GM21381 (cell line): ENCODE measurements around the gene IL20RB.

Experiments
- ATAC-seq: cut with Tn5 transposase; IDR thresholded peaks from one replicate; pipeline ENCODE4 v1.9.1; 2021; ENCODE audit warnings: mild to moderate bottlenecking, moderate library complexity; ENCODE audit not compliant: unreplicated experiment

Gene IL20RB, protein sequence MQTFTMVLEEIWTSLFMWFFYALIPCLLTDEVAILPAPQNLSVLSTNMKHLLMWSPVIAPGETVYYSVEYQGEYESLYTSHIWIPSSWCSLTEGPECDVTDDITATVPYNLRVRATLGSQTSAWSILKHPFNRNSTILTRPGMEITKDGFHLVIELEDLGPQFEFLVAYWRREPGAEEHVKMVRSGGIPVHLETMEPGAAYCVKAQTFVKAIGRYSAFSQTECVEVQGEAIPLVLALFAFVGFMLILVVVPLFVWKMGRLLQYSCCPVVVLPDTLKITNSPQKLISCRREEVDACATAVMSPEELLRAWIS

DNA sequence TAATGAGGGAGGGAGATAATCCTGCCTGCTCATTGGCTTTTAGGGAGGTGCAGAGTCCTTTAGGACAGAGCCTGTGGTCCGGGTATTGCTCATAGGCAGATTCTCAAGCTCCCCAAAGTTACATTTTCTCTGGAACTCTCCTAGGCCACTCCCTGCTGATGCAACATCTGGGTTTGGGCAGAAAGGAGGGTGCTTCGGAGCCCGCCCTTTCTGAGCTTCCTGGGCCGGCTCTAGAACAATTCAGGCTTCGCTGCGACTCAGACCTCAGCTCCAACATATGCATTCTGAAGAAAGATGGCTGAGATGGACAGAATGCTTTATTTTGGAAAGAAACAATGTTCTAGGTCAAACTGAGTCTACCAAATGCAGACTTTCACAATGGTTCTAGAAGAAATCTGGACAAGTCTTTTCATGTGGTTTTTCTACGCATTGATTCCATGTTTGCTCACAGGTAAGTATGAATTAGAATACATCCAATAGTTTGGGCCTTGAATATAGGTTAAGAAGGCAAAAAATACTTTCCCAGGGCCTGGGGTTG, at the start of gene IL20RB:
Gene IL20RB, plus strand, starts transcription at position 233 of the 538 bp plus-strand sequence. Its CDS starts 131 bp downstream, at position 364.
- ATAC-seq = no peak

DNA sequence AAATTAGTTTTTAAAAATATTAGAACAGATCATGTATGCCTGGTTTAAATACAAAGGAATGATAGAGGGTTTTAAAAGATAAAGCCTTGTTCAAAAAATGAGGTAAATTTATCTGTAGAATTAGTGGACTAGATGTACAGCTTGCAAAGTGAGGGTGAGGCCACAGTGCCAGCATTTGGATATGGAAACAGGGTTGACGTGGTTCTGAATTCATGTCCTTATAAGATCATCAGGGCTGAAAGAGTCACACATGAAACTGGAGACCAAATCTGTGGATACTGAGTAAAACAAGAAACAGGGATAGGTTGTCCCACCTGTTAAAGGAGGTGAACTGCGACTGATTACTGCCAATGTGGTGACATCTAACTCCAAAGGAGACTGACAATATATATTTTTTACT, 49.5 kb upstream of the IL20RB start:
- ATAC-seq = no peak

DNA sequence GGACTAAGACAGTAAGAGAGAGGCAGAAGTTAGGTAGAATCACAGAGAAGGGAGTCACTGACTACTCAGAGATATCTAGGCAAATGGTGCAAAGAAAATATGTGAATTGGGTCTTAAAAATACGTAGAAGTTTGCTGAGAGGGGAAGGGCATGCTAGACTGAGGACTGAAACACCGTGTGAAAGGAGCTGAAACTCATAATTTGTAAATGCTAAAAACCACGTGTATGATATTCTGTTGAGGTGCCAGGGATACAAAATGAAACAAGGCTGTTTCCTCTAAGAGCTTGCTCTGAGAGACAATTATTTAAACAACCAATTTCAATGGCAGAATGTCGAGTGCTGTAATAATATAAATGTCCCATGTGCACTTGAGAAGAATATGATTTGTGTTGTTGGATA, 48.6 kb upstream of the IL20RB start:
- ATAC-seq = no peak

DNA sequence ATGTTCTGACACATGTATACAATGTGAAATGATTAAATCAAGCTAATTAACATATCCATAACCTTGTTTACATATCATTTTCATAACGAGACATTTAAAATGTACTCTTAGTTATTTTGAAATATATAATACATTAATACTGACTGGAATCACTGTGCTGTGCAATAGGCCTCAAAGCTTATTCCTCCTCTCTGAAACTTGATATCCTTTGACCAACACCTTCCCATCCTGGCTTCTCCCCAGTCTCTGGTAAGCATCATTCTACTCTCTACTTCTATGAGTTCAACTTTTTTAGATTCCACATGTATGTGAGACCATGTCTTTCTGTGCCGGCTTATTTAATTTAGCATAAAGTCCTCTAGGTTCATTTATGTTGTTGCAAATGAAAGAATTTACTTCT, 47.1 kb upstream of the IL20RB start:
- ATAC-seq = no peak

DNA sequence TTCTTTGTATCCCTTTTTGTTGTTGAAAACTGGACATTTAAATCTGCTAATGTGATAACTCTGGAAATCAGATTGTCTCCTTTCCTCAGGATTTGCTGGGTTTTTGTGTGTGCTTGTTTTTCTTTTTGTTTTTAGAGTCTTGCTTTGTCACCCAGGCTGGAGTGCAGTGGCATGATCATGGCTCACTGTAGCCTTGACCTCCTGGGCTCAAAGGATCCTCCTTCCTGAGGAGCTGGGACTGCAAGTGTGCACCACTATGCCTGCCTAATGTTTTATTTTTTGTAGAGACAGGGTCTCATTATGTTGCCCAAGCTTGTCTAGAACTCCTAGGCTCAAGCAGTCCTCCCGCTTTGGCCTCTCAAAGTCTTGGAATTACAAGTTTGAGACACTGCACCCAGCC, 44.6 kb upstream of the IL20RB start:
- ATAC-seq = no peak

DNA sequence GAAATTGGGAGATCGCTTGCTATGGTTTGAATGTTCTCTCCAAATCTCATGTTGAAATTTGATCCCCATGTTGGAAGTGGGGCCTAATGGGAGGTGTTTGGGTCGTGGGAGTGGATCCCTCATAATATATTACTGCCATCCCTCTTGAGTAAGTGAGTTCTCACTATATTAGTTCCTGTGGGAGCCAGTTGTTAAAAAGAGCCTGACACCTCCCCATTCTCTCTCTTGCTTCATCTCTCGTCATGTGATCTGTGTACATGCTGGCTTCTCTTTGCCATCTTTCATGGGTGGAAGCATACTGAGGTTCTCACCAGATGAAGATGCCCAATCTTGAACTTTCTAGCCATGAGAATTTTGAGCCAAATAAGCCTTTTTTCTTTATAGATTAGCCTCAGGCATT, 43.0 kb upstream of the IL20RB start:
- ATAC-seq = no peak

DNA sequence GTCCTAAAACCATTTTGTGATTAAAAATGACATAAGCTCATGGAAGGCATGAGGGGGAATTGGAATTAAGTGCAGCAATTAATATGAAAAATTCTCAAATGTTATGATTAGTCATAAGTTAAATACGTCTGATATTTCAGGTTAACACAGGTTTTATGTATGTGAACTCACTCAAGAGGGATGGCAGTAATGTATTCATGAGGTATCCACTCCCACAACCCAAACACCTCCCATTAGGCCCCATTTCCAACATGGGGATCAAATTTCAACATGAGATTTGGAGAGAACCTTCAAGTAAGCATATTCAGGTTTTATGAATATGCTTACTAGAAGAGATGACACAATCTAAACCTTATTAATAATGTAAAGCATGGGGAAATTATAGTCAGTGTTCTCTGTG, 41.6 kb upstream of the IL20RB start:
- ATAC-seq = no peak

DNA sequence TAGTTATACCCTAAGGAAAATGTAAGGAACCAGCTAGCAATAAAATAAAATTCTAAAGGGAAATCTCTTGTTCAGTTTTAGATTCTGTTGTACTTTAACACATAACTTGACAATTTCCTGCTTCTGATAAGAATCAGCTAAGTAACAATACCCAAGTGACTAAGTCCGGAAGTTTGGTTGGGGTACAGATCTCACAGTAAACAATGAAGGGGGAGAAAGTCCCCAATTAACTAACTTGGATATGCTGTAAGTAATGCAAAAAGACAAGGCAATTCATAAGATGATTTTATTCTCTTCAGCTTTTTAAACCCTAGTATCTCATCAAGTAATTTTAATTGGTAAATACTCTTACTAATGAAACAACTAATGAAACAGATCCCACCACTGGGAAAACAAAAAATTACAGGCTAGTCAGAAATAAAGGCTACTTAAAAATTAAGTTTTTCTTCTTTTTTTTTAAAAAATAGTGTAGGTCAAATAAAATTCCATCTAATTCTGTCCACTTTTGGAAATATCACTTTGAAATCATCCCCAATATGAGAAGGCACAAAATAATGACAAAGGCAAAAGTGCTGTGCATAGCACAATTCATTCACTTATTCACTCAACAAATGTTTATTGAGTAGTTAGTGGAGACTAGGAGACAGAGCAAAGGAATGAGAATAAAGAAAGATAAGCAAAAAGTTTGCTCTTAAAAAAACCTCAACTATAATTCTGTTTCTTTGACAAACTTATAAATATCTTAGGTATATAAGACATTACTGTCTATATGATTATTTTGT, 37.8 kb upstream of the IL20RB start:
- ATAC-seq = peak; percentile 62

DNA sequence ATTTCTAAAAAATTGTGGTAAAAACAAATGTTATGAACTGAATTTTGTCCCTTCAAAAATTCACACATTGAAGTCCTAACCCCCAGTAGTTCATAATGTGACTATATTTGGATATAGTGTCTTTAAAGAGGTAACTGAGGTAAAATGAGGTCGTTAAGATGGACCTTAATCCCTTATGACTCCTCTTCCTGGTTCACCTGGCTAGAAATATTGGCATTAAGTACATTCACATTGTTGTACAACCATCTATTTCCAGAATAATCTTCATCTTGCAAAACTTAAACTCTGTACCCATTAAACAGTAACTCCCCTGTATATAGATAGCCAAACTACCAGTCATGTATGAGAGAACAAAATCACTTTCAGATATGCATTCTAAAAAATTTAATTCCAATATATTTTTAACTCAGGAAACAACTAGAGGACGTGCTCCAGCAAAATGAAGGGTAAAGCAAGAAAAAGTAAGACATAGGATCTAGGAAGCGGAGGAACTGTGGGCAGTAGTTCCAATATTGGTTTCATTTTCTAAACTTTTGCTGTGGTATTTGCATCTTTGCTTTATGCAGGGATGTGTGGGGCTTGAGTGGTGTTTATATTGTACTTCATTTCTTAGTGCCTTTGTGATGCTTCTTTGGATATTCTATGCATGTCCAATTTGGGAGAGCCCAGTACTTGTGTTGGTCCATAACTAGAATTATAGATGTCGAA, 36.7 kb upstream of the IL20RB start:
- ATAC-seq = no peak

DNA sequence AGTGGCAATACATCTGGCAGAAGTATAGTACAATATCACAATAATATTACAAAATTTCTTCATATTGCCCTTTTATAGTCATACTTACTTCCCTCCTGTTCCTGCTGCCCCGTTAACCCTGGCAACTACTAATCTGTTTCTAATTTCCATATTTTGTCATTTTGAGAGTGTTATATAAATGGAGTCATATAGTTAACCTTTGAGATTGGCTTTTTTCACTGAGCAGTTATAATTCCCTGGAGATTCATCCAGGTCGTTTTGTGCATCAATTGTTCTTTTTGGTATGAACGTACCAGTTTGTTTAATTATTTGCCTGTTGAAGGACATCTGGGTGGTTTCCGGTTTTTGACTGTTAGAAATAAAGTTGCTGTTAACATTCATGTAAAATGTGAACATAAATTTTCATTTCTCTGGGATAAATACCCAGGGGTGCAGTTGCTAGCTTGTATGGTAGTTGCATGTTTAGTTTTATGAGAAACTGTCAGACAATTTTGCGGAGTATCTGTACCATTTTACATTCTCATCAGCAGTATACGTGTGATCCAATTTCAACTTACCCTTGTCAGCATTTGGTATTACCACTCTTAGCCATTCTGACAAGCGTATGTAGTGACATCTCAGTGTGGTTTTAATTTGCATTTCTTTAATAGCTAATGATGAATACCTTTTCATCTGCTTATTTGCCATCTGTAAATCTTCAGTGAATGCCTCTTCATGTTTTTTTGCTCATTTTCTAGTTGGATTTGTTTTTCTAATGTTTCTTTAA, 32.2 kb upstream of the IL20RB start:
- ATAC-seq = no peak

DNA sequence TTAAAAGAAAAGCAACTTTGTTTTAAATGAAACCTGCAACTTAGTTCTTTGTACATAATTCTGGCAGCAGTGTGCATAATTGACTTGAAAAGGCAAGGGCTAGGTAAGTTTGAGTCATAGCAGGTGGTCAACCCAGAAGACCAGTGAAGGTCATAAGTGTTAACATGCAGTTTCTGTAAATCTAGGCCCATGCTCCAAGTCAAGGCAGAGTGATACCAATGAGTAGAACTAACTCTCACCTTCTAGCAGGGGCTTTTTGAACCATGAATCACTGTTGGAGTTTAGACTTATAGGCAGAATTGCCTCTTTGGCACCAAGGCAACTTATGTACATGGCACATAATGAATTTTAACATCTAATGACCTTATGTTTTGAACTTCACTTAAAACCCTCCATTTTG, 29.5 kb upstream of the IL20RB start:
- ATAC-seq = no peak

DNA sequence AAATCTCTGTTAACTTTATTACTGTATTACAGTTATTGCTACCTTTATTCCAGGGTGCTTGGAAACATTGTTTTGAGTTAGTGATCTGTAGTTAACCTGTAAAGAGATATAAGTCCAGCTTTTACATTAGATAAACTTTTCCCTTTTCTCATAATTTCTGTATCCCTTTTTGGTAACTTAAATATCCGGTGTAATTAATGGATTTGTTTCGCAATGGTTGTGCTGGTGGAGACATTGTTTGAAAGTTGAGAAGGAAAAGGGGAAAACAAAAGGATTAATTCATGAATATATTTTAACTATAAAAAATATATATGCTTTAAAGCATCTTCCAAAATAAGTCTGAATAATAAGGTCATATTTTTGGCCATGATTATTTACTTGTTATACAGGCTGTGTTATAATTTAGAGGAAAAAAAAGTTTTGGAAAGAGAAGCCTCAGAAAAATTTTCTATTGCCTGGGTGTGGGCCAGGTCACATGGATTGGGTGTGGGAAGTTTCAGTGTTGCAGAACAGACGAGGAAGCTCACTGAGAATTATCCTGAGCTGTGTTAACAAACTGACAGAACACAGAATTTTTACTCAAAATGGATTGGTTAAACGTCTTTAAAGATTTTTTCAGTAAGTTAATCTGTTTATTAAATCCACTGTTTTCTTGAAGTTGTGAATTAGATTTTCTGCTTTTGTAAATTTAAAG, 27.7 kb upstream of the IL20RB start:
- no peak for ATAC-seq

DNA sequence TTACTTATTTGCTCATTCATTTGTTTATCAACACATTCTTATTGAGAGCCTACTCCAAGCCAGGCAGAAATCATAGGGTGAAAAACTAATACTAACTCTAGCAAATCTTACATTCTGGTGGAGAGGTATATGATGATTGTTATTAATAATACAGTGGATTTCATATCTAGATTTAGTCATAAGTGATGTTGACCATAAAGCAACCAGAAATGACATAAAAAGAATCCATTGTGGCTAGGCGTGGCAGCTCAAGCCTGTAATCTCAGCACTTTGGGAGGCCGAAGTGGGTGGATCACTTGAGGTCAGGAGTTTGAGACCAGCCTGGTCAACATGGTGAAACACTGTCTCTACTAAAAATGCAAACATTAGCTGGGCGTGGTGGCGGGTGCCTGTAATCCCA, 26.2 kb upstream of the IL20RB start:
- ATAC-seq = no peak

DNA sequence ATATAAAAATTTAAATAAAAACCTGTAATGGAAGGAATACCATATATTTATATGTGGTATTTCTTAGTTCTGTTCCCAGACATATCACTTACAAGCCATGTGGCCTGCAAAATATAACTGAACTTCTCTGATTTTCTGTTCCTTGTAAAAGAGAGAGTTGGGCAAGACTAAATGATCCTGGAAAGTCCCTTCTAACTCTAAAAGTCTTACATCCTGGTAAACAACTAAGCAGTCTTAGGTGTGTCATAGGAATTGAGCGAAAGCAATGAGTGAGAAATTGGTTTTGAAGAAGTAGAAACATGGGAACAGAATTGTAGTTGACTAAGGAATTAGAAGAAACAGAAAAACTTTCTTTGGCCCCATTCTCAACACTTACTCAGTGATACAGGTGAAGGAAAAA, 25.3 kb upstream of the IL20RB start:
- ATAC-seq = no peak

DNA sequence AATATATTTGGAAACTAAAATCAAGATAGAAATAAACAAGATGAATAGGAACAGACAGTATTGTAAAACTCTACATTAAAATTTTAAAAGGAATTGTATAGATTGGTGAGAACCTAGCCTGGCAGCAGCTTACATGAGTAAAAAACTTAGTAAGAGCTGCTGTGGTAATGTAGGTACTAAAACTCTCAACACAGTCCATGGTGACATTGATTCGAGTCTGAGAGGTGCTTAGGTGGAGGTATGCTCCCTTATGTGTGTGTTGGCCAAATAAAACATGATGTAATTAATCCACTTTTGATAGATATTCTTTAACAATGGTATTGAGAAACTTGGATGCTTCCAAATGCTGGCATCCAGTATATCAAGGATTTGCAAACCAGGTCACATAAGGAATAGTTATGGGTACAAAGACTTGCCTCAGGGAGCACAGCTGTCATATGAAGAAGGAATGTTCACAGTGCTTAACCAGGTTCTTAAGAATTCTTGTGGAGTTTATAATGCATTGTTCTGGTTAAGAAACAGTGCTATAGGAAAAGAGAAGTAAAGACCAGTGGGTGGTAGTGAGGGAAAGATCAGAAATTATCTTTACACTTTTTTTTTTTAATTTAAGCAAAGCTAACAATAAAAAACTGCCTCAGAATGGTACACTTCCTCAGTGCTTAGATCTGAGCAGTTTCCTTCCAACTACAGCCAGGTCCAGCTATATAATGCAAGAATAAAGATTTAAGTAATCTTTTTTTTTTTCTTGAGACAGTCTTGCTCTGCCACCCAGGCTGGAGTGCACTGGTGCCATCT, 24.6 kb upstream of the IL20RB start:
- no peak for ATAC-seq

DNA sequence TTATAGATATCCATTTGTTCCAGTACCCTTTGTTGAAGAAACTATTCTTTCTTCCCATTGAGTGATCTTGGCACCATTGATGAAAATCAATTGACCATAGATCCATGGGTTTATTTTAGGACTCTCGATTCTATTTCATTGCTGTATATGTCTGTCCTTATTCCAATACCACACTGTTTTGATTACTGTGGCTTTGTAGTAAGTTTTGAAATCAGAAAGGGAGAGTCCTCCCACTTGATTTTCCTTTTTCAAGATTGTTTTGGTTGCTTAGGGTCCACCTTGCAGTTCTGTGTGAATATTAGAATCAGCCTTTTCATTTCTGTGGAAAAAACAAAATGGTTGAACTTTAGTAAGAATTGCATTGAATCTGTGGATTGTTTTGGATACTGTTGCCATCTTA, 20.6 kb upstream of the IL20RB start:
- no peak for ATAC-seq

DNA sequence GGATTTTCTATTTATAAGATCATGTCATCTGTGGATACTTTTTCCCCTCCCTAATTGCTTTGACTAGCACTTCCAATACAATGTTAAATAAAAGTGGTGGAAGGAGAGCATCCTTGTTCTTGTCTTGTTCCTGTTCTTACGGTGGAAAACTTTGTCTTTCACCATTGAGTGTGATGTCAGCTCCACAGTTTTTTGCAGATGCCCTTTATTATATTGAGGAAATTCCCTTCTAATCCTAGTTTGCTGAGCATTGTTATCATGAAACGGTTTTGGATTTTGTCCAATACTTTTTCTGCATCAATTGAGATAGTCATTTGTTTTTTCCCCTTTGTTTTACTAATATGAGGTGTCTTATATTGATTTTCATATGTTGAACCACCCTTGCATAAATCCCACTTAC, 19.9 kb upstream of the IL20RB start:
- ATAC-seq = no peak

DNA sequence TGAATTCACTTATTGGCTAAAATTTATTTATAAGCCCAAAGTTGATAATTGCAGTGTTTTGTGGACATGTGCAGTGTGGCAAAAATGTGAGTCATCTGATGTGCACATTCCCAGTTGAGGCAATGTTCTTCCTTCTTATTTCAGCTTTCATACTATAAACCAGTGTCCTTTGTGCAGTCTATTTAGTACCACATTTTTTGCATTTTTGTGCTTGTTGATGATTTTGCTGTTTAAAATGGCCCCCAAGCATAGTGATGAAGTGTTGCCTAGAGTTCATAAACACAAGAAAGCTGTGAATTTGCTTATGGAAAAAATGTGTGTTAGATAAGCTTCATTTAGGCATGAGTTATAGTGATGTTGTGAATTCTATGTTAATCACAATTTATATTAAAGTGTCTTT, 19.4 kb upstream of the IL20RB start:
- no peak for ATAC-seq

DNA sequence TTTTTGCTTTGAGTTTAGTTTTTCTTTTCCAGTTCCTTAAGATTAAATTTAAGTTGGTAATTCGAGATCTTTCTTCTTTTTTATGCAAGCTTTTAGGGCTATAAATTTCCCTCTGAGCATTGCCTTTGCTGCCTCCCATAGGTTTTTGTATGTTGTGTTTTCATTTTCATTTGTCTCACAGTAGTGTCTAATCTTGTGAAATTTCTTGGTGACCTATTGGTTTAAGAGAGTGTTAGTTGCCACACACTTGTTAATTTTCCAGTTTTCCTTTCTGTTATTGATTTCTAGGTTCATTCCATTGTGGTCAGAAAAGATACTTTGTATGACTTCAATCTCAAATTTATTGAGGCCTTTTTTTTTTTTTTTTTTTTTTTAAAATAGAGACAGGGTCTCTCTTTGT, 18.3 kb upstream of the IL20RB start:
- ATAC-seq = no peak

DNA sequence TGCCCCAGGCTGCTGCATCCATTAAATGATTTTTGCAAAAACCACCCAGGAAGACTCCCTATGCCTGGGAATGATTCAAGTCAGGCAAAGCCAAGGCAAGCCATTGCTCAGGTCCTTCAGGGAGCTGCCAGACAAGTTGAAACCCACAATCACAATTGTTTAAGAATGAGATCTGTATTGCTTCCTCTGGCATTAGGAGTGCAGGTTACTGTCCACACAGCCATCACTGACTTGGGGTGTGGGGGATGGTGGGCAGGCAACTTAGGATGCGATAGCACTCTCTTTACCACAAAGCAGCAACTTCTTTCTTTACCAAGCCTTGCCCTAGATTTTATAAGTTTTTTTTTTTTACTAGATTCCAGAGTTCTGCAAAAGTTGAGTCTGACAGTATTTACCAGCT, 15.0 kb upstream of the IL20RB start:
- no peak for ATAC-seq
